HG03095 (cell line): Measurements from ENCODE around the gene RPL10A.

Experiments used
- ATAC-seq: cut with Tn5 transposase; IDR thresholded peaks from one replicate; pipeline ENCODE4 v1.9.1; 2021; ENCODE audit warnings: moderate library complexity; ENCODE audit not compliant: unreplicated experiment

The RPL10A gene

DNA sequence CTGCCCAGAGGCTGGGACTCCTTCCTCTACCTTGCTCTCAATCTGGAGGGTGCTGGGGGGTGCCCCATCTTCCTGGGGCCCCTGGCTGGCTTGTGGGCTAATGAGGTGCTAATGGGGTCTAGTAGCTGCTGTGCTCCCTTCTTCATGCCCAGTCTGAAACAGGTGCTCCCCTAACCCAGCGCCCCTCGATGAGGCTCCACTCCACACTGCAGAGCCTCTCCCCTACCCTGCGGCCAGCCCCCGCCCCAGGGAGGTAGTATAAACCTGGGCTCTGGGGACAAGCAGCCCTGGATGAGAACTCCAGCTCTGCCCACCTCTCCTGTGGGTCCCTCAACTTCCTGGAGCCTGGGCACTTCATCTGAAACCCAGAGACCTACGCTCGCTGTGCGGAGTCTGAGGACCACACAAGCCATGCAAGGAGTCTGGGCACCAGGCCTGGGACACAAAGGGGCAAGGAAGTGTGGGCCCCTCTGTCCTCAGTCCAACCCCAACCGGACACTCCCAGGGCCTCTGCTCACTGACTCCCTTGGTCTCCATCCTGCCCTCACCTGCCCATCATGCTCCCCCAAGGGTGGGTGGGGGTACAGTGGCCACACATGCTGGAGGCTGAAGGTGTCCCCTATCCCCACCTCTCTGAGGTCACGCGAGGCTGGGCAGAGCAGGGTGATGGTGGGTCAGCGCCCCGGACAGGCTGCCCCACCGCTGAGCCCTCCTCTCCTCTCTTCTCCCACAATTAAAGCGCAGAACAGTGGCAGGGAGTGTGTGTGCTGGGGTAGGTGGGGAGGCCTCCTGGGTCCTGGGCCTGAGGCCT, 6.1 kb downstream of the RPL10A start:
- ATAC-seq, result no peak

DNA sequence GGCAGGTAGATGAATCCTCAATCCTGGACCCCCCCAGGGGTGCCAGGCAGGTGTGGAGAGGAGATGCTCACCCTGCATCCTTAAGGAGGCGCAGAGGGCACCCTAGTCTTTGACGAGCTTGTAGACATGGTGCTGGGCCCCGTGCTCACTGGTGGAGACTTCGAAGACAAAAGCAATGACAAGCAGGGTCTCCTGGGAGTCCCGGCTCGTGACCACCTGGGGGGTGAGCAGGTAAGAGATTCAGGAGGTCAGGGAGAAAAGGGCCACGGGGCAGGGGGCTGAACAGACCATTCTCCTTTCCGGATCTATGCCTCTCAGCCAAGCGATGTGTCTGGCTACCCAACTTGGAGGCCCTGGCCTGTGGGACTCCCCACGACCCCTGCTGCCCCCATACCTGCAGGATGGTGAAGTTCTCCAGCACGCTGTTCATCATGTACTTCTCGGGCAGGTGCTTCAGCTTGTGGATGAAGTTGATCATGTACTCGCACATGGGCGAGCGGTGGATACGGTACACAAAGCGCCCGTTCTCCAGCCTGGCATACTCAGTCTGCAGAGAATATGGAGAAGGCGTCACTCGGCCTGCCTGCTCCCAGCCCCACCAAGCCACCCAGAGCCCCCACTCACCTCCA, 6.9 kb downstream of the RPL10A start:
- ATAC-seq, result no peak

DNA sequence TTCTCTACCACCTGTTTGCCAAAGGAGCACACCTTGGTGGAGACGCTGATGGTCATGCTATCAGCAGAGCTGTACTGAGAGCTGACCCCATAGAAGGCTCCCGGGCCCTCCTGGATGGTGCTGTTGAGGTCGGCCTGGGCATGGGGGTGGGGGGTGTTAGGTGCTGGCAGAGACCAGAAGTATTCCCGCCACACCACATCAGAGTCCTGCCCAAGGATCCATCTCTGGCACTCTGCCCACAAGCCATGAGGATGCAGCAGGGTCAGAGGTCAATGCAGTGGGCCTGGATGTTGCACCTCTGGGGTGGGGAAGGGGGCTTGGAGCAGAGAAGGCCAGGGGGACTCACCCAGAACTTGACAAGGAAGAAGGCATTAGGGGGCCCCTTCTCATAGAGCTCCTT, 7.4 kb downstream of the RPL10A start:
- ATAC-seq, result no peak

DNA sequence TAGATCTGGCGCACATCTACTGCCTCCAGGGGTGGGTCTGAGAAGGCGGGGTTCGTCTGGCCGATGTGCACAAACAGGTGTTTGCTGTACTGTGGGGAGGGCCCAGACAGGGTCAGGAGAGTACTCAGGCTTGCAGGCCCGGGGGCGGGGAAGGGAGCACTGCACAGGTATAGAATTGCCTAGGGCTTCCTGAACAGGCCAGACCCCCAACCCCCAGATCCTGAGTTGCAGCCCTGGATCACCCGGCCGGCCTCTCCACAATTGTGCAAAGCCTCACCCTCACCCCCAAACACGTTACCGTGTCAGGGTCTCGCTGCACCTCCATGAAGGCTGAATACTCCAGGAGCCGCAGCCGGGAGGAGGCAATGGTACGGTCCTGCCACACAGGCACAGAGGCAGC, 7.8 kb downstream of the RPL10A start:
- ATAC-seq, result no peak

DNA sequence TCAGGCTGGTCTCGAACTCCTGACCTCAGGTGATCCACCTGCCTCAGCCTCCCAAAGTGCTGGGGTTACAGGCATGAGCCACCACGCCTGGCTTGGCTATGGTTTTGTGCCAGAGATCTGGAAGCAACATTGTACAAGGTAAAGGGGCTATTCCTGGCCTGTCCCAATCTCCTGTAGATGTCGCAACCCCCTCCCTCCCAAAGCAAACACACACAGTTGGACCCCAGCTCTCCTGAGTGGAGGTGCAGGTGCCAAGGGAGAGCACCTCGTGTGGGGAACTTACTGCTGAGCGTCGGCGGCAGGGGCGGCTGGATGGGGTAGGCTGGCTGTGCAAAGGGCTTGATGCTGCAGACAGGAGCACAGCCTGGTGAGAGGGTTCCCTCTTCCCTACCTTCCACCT, 8.8 kb downstream of the RPL10A start:
- ATAC-seq, result no peak

DNA sequence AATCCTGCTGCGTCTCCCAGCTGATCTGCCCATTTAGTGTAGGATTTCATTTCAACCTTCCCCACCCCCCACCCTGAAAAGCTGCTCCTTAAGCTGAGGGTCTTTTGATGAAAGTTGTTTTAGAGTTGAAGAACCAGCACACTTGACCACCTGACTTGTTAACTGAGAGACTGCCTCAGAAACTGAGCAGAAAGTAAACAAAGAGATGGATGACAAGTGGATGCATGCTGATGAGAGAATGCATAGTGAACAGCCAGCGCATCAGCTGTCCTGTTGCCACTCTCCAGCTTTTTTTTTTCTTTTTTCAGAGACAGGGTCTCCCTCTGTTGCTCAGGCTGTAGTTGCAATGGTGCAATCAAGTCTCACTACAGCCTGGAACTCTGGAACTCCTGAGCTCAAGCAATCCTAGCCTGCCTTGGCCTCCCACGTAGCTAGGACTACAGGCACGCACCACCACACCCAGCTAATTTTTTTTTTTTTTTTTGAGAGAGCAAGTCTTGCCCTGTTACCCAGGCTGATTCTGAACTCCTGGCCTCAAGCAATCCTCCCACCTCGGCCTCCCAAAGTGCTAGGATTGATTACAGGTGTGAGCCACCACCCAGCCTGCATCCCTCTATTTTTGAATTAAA, 9.5 kb downstream of the RPL10A start:
- ATAC-seq, result no peak

DNA sequence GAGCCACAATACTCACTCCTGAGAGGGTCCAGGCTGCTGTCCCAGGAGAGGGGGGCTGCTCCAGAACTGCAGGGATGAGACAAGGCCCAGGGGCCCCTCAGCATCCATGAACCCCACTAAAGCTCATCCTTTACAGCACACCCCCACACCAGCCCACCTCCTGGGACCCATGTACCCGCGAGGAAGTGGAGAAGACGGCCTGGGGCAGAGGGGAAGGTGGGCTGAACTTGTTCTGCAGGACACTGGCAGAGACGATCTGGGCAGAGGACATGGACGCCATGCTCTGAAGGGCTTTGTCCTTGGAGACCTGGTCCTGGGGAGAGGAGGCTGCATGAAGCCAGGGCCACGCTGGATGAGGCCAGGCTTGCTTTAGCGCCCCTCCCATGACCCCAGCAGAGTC, 10.1 kb downstream of the RPL10A start:
- ATAC-seq, result no peak

DNA sequence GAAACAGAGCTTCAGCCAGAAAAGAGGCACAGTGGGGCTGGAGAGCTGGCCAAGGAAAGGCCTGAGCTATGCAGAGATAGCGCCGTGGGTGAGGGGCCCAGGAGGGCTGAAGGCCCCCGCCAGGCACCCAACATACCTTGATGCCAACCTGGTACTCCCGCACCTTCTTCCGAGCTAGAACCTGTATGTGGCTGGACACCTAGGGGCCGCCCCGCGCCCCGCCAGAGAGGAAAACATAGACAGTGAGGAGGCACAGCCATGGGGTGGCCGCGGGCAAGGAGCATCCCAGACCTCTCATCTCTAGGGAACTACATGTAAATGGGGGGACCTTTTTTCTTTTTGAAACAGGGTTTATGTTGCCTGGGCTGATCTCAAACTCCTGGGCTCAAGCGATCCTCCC, 12.0 kb downstream of the RPL10A start:
- no peak for ATAC-seq

DNA sequence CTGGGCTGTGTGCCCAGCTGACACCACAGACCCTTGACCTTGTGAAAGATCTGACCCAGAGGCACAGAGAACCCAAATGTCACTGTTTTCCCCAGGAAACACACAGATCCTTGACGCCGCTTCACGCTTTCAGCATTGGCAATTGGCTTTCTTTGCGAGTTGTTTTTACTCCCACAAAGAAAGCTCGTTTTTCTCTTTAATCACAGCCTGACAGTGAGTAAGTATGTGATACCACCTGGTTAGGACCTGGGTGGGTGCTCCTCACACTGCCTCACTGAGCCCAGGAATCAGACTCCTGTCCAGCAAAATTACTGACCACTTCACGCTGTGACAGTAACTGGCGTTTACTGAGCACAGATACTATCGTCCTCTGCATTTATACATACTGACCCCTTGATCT, 13.0 kb downstream of the RPL10A start:
- no peak for ATAC-seq

DNA sequence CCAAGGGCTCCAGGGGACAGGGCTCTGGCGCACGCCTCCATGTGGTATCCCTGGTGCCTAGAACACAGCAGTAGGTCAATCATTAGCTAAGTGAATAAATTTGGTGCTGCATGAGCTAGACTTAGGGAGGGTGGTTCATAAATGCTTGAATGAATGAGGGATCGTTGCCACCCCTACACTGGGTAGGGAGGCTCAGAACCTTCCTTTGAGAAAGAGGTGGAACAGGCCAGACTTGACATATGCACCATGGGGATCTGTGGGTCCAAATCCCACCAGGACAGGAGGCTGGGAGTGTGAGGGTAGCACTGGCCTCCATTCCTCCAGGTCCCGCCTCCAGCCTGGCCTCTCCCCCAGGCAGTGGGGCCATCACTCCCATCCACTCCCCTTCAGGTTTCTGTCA, 14.9 kb downstream of the RPL10A start:
- no peak for ATAC-seq

DNA sequence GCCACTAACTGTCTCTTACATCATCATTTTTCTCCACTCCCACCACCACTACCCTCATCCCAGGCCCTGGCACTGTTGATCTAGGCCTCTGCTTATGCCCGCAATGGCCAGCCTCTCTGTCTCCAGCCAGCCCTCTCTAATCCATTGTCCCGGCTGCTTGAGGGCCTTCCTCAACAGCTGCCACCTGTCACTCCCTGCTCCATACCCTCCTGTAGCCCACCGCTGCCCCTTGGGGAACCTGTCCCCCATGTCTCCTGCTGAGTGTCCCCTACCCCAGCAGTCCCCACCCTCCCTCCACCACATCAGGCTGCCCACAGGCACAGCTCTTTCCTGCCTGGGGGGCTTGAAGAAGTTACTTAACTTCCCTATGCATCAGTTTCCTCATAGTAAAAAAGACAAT, 15.3 kb downstream of the RPL10A start:
- no peak for ATAC-seq

DNA sequence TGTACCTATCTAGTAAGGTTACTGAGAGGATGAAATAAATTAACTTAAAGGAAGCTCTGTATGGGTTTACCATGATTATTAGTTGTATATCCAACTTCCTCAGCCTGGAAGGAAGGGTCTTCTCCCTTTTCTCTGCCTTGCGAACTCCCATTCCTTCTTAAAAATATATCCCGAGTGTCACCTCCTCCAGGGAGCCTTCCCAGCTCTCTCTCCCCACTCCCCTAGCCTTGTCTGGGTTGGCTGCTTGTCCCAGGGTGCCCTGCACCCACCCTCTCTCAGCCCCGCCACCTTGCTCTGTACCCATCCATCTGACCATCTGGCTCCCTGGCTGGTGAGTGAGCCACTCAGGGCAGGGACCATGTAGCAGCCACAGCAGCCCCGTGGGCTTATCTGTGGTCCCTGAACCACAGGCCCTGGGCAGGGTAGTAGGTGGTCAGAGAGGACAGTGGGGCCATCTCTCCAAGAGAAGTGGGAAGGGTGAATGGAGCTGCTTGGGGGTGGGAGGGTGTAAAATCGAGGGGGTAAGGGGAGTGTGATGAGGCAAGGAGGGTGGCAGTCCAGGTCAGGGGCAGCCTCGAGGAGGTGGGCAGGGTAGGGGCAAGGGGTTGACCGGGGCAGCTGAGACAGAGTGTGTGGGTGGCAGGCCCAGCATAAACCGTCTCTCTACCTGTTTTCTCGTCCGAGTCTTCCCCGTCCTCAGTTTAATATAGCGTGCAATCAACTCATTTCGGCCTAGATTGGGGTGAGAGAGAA, 15.9 kb downstream of the RPL10A start:
- no peak for ATAC-seq

DNA sequence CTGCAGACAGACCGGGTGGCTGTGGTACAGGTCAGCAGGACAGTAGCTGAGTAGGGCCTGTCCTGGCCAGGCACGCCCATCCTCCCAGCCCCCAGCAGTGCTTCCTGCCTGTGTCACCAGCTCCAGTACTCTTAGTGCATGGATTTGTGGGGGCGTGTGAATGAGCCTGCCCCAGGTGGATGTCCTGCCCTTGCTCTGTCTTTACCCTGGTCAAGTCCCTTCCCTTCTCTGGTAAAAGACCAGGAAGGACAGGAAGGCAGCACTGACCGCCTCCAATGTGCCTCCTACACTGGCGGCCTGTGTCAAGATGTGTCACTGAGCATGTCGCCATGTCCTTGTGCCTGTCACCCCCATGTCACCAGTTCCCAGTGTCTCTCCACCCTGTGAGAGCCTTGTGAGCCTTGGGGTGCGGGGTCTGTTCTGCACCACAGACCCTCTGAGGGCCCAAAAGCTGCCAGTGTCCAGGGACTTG, 16.8 kb downstream of the RPL10A start:
- no peak for ATAC-seq

DNA sequence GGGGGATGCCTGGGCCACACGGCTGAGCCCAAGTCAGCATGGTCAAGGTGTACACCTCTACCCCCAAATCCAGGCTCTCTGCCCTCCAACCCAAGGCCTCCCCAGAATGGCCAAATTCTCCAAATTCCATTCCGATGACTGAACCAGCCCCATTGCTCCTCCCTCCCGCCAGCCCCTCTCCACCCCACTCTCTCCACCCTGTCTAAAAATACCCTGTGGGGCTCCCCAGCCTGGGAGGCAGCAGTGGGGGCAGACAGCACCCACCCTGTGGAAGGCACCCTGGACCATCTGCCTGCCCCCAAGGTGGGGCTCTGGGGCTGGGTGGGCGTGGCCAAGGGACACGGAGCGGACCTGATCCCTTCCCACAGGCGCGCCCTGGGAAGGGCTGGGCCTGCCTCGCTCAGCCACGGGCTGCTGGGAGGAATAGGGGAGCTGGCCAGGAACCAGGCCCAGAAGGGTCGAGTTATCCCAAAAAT, 17.2 kb downstream of the RPL10A start:
- ATAC-seq, result no peak

DNA sequence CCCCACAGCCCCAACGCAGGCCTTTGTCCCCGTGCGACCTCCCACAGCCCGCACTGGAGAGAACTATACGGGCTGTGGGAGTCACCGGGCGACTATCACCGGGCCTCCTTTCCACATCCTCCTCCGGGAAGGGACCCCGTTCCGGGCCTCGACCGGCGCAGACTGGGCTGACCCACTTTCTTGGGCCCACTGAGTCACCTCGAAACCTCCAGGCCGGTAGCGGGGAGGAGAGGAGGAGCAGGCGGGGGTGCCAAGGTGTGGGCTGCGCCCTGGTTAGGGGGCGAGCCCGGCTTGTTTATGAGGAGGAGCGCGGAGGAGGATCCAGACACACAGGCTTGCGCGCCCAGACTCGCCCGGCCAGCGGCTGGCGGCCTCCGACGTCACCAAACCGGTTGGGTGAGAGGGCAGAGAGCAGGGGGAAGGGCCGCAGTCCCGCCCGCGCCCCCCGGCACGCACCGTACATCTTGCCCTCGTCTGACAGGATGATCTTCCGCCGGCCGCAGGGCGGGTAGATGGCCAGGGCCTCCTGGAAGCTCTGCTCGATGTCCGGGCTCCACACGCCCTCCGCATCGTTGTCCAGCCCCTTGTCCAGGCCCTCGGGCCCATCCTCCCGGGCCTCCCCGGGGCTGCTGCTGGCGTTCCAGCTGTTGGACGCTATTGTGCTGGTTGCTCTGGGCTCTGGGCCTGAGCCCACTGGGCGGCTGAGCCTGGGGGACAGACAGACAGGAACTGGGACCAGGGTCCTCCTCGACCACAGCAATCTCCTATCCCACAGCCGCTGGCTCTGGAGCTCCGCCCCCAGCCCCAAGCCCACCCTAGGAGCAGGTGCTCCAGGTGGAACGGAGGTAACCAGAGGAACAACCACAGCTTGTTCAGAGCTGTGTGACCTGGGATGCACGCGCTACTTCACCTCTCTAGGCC, 18.1 kb downstream of the RPL10A start:
- ATAC-seq, result no peak

DNA sequence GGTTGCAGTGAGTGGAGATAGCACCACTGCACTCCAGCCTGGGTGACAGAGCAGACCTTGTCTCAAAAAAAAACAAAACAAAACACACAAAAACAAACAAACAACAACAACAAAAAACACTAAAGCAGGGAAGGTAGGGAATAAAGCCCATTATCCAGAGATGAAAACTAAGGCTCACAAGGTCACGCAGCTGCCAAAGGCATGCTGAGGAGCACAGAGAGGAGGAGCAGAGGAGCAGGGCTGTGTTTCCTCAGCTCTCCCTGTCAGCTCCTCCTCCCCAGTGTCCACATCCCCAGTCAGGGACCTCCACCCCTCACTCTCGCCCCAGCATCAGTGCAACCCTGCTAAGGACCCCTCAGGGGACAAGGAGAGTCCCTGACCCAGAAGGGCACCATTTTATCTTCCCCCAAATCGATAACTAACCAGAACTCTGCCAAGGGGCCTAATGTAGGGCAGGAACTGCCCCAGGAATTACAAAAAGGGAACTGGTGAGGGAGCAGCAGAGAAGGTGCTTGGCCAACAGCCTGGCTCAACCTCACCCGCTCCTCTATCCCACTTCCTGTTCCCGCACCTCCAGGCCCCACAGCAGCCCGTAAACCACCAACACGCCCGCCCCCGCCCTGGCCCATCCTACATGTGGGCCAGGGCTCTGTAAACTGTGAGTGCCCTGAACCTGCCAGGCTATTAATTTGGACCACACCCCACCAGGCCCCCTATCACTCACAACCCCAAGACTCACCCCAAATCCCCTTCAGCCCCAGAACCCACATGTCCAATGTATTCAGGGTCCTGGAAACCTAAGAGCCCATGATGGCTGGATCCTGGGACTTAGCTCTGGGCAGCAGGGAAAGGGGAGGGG, 19.7 kb downstream of the RPL10A start:
- no peak for ATAC-seq

DNA sequence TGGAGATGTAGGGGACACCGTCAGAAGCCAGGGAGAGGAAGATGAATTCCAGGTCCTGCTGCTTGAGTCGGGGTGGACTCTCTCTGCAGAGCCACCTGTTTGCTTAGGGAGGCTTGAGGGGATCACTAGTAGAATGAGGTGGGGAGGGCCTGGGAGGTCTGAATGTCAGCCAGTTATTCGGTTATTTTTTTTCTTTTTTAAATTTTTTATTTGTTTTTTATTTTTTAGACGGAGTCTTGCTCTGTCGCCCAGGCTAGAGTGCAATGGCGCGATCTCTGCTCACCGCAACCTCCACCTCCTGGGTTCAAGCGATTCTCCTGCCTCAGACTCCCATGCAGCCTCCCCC, 20.3 kb downstream of the RPL10A start:
- no peak for ATAC-seq

DNA sequence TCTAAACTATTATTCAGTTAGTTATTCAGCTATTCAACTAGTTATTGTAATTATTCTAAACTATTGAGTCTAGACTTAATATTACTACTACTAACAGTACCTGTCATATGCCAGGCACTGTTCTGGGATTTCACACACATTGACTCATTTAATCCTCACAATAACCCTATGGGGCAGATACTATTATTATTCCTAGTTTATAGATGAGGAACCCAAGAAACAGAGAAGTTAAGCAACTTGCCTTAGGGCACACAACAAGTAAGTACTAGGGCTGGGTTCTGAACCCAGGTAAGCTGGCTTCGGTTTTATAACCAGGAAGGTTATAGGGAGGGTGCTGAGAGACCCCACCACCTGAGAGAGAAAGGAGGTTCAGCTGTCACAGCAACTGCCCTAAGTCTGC, 20.9 kb downstream of the RPL10A start:
- ATAC-seq, result no peak

DNA sequence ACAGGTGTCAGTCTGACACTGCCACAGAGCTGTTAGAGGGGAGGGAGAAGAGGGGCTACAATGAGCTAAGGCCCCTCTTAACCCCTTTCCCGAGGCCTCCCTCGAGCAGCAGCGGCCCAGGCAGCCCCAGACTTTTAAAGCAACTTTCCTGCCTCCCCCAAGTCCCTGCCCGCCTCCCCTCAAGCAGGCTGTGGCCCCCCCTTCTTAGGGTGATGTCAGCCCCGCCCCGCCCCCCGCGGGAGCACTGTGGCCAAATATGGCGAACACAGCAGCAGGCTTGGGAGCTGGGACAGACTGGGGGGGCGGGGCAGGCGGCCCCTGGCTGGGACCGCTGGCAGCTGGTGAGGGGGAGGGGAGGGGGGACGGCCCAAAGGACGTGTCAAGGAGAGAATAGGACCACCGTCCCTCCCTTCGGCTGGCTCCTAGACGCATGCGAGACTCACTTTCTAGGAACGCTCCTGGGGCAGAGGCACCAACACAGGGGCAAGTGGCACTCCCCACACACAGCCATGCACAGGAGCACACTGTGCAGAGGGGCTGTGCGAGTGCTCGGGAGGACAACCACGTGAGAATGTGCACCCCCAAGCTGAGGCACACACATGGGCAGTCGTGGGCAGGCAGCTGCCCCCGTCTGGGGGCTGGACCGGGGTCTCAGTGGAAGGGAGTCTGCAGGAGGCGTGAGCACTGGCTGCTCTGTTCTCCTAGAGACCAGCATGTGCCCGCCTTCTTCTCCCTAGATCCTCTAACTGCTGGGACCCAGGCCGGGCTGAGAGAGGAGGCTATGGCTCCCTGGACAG, 22.0 kb downstream of the RPL10A start:
- ATAC-seq, result no peak
